K562 (cell line): ENCODE results near the gene CITED1. TPM values are rescaled to one million over a fixed set of nuclear protein-coding genes. Genes with fewer than 3 reads are reported as not detected.

Experiments
- EWSR1 ChIP-seq: fragments of 450-650 bp; IDR thresholded peaks from 2 replicates; pipeline ENCODE4 v1.6.1; 2018; ENCODE audit warnings: borderline replicate concordance, mild to moderate bottlenecking, low read depth, moderate library complexity; ENCODE audit not compliant: partially characterized antibody
- HMGN3 ChIP-seq: IDR thresholded peaks from 2 replicates; pipeline ENCODE4 v1.6.1; 2011; ENCODE audit warnings: borderline replicate concordance, low read depth, mild to moderate bottlenecking, mixed read lengths, low read length; ENCODE audit not compliant: insufficient read length; ENCODE audit errors: extremely low read depth
- JUND ChIP-seq, 2 experiments: IDR thresholded peaks; 2 replicates in 1 of 2; 3 replicates in 1 of 2; pipeline ENCODE4 v1.6.1; 2011; ENCODE audit warnings: borderline replicate concordance in 2 of 2, low read depth in 2 of 2, low read length in 2 of 2, improper control_type of control experiment in 1 of 2, missing biosample characterization in 1 of 2, missing genetic modification characterization in 1 of 2, missing genetic modification reagents in 1 of 2
- MAFG ChIP-seq: fragments of 450-650 bp; conservative IDR thresholded peaks from 2 replicates; pipeline ENCODE4 v1.6.1; 2016; ENCODE audit warnings: missing genetic modification characterization, missing compliant biosample characterization
- PHB2 ChIP-seq: fragments of 450-650 bp; IDR thresholded peaks from 2 replicates; pipeline ENCODE4 v1.6.1; 2017; ENCODE audit warnings: low read depth
- PTRF ChIP-seq: fragments of 450-650 bp; IDR thresholded peaks from 2 replicates; pipeline ENCODE4 v1.6.1; 2016; ENCODE audit warnings: mild to moderate bottlenecking, missing genetic modification characterization, missing compliant biosample characterization
- RHOXF2B ChIP-seq: fragments of 250-450 bp; sonication (Bioruptor Pico); conservative IDR thresholded peaks from 2 replicates; pipeline ENCODE4 v1.5.1; 2021
- SRSF1 ChIP-seq: fragments of 200-400 bp; formaldehyde crosslinking; IDR thresholded peaks from 2 replicates; pipeline ENCODE4 v1.6.1; 2017; ENCODE audit warnings: mild to moderate bottlenecking, low read depth, low read length, moderate library complexity
- TAF9B ChIP-seq: fragments of 450-650 bp; IDR thresholded peaks from 2 replicates; pipeline ENCODE4 v1.6.1; 2018; ENCODE audit warnings: mild to moderate bottlenecking; ENCODE audit not compliant: partially characterized antibody
- TAL1 ChIP-seq: fragments of 450-650 bp; IDR thresholded peaks from 2 replicates; pipeline ENCODE4 v1.6.1; 2016; ENCODE audit warnings: mild to moderate bottlenecking
- ZKSCAN3 ChIP-seq: fragments of 250-450 bp; sonication (Bioruptor Pico); IDR thresholded peaks from 2 replicates; pipeline ENCODE4 v1.4.0; 2020
- ZNF24 ChIP-seq: fragments of 450-650 bp; IDR thresholded peaks from 2 replicates; pipeline ENCODE4 v1.6.1; 2016
- ZNF324 ChIP-seq: fragments of 250-450 bp; sonication (Bioruptor Pico); IDR thresholded peaks from 2 replicates; pipeline ENCODE4 v1.4.0; 2020; ENCODE audit warnings: mild to moderate bottlenecking
- ZNF695 ChIP-seq: fragments of 450-650 bp; formaldehyde crosslinking; IDR thresholded peaks from 2 replicates; pipeline ENCODE4 v1.4.0; 2020; ENCODE audit warnings: mild to moderate bottlenecking, moderate library complexity
- polyA plus RNA-seq, 8 experiments: library from polyadenylated mRNA; depleted of rRNA in 4 of 8; stranded (reverse) in 5 of 8; unstranded in 3 of 8; fragments of >200 nt; fragmentation: Nextera tagmentation in 2 of 8; fragmentation: Illumina TruSeq in 1 of 8; extraction: Ambion mirVana in 2 of 8; extraction: Trizol in 1 of 8; gene quantifications; 2 replicates each; pipeline versions ENCODE4 v1.2.1 to v1.2.3, GENCODE V29; 2011 to 2014; ENCODE audit warnings: inconsistent platforms in 1 of 8, missing spikeins in 1 of 8
- total RNA-seq, 7 experiments: library from RNA; depleted of rRNA in 6 of 7; stranded (reverse); fragments of >200 nt in 6 of 7; fragmentation: Illumina TruSeq in 2 of 7; extraction: Trizol in 2 of 7; gene quantifications; 2 replicates each; pipeline versions ENCODE4 v1.2.1 to v1.2.3, GENCODE V29; 2011 to 2021; ENCODE audit warnings: low replicate concordance in 1 of 7
- TF ChIP-seq, protein P1 (sequence below): sonication (generic); formaldehyde crosslinking; IDR thresholded peaks from 2 replicates; pipeline ENCODE4 v1.8.0; 2022; ENCODE audit warnings: mild to moderate bottlenecking, low read depth, missing genetic modification reagents
- TF ChIP-seq, protein P2 (sequence below): fragments of 250-450 bp; sonication (Bioruptor Pico); IDR thresholded peaks from 2 replicates; pipeline ENCODE4 v1.4.0; 2020; ENCODE audit warnings: mild to moderate bottlenecking
- TF ChIP-seq, protein P3 (sequence below): fragments of 450-650 bp; IDR thresholded peaks from 2 replicates; pipeline ENCODE4 v1.6.1; 2017; ENCODE audit warnings: mild to moderate bottlenecking, moderate library complexity
- TF ChIP-seq, protein P4 (sequence below): sonication (generic); formaldehyde crosslinking; IDR thresholded peaks from 2 replicates; pipeline ENCODE4 v1.8.1; 2023; ENCODE audit warnings: missing genetic modification reagents, mild to moderate bottlenecking, borderline replicate concordance

CITED1 gene
- total and polyA plus RNA-seq, 9 of the 15 experiments (the other 6 are each of a cell fraction or from before 2014, with no cell fraction given): 0.56 to 5.8 (median 4.2) TPM

DNA sequence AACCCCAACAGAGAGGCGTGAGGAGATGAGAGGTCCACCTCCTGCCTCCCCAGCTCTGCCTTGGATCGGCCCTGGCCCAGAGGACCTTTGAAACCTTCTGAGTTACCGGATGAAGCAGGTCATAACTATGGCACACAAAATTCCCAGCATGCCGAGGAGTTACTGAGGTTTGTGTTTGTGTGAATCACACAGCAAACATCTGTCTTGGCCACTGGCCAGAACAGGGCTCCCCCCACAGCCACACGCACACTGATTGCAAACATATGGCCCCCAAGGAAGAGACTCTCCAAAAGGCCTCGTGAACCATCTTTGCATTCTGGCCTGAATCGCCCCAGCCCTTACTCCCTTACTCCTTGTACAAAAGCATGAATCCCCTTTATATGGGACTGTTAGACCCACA, 47.5 kb downstream of the CITED1 start (continued):
- TF ChIP-seq HMGN3 (no peak), JUND (IDR thresholded peaks at IDR 0.05; ENCODE audit: borderline replicate concordance, low read depth, low read length) (no peak), JUND (tag; IDR thresholded peaks at IDR 0.05; ENCODE audit: borderline replicate concordance, low read depth, low read length) (no peak), TAF9B (no peak), ZNF24 (no peak), PTRF (tag) (no peak), EWSR1 (no peak), RHOXF2B (CRISPR knock-in tag) (no peak), TAL1 (no peak), PHB2 (no peak), ZNF695 (CRISPR knock-in tag) (no peak), SRSF1 (no peak), ZNF324 (CRISPR knock-in tag) (0 out of 2 replicates have a peak, but pooled peaks have one; percentile 54), MAFG (tag) (no peak), ZKSCAN3 (CRISPR knock-in tag) (no peak)
- TF ChIP-seq, protein P1, sequence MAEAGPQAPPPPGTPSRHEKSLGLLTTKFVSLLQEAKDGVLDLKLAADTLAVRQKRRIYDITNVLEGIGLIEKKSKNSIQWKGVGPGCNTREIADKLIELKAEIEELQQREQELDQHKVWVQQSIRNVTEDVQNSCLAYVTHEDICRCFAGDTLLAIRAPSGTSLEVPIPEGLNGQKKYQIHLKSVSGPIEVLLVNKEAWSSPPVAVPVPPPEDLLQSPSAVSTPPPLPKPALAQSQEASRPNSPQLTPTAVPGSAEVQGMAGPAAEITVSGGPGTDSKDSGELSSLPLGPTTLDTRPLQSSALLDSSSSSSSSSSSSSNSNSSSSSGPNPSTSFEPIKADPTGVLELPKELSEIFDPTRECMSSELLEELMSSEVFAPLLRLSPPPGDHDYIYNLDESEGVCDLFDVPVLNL (CRISPR knock-in tag): no peak
- TF ChIP-seq, protein P2, sequence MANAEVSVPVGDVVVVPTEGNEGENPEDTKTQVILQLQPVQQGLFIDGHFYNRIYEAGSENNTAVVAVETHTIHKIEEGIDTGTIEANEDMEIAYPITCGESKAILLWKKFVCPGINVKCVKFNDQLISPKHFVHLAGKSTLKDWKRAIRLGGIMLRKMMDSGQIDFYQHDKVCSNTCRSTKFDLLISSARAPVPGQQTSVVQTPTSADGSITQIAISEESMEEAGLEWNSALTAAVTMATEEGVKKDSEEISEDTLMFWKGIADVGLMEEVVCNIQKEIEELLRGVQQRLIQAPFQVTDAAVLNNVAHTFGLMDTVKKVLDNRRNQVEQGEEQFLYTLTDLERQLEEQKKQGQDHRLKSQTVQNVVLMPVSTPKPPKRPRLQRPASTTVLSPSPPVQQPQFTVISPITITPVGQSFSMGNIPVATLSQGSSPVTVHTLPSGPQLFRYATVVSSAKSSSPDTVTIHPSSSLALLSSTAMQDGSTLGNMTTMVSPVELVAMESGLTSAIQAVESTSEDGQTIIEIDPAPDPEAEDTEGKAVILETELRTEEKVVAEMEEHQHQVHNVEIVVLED (CRISPR knock-in tag): no peak
- TF ChIP-seq, protein P3, sequence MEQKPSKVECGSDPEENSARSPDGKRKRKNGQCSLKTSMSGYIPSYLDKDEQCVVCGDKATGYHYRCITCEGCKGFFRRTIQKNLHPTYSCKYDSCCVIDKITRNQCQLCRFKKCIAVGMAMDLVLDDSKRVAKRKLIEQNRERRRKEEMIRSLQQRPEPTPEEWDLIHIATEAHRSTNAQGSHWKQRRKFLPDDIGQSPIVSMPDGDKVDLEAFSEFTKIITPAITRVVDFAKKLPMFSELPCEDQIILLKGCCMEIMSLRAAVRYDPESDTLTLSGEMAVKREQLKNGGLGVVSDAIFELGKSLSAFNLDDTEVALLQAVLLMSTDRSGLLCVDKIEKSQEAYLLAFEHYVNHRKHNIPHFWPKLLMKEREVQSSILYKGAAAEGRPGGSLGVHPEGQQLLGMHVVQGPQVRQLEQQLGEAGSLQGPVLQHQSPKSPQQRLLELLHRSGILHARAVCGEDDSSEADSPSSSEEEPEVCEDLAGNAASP: no peak
- TF ChIP-seq, protein P4, sequence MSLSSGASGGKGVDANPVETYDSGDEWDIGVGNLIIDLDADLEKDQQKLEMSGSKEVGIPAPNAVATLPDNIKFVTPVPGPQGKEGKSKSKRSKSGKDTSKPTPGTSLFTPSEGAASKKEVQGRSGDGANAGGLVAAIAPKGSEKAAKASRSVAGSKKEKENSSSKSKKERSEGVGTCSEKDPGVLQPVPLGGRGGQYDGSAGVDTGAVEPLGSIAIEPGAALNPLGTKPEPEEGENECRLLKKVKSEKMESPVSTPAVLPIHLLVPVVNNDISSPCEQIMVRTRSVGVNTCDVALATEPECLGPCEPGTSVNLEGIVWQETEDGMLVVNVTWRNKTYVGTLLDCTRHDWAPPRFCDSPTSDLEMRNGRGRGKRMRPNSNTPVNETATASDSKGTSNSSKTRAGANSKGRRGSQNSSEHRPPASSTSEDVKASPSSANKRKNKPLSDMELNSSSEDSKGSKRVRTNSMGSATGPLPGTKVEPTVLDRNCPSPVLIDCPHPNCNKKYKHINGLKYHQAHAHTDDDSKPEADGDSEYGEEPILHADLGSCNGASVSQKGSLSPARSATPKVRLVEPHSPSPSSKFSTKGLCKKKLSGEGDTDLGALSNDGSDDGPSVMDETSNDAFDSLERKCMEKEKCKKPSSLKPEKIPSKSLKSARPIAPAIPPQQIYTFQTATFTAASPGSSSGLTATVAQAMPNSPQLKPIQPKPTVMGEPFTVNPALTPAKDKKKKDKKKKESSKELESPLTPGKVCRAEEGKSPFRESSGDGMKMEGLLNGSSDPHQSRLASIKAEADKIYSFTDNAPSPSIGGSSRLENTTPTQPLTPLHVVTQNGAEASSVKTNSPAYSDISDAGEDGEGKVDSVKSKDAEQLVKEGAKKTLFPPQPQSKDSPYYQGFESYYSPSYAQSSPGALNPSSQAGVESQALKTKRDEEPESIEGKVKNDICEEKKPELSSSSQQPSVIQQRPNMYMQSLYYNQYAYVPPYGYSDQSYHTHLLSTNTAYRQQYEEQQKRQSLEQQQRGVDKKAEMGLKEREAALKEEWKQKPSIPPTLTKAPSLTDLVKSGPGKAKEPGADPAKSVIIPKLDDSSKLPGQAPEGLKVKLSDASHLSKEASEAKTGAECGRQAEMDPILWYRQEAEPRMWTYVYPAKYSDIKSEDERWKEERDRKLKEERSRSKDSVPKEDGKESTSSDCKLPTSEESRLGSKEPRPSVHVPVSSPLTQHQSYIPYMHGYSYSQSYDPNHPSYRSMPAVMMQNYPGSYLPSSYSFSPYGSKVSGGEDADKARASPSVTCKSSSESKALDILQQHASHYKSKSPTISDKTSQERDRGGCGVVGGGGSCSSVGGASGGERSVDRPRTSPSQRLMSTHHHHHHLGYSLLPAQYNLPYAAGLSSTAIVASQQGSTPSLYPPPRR (CRISPR knock-in tag): no peak
